ENCODE data around the gene ZNF865. TPM values are rescaled to one million over a fixed set of nuclear protein-coding genes. Genes with fewer than 3 reads are reported as not detected.

ZNF865 gene
- total and polyA plus RNA-seq, 10 of the 15 experiments (the other 5 are each of a cell fraction or from before 2014, with no cell fraction given): 0.02 to 18.3 (median 0.90) TPM

DNA sequence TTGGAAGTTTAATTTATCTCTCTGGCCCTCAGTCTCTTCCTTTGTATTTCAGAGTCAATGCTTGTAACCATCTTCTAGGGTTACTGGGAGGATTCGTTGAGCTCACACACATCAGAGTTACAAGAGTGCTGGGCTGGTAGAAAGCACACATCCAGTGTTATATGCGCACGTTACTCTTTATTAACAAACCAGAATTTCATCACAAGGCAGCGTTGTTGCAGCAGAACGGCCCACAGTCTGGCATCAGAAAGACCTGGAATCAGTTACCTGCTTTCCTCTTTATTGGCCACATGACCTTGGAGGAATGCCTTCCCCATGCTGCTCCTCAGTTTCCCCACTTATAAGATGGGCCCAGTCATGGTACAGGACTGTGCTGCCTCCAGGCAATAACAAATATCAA lies 3.9 kb downstream of the ZNF865 start:
- Histone ChIP-seq H3K27ac (ENCODE audit: control insufficient read depth, insufficient read depth) (no peak overlapping the region), H3K79me2 (ENCODE audit: control insufficient read depth, insufficient read depth, low read length) (peaks cover 31% of the 10 kb centered on the region), H3K9me3 (replicated peaks; ENCODE audit: control insufficient read depth, insufficient read depth, low read length) (peaks cover 2% of the 10 kb centered on the region; the same call in 1 of the 3 replicates), H3K36me3 (ENCODE audit: control insufficient read depth in 2 of 2, insufficient read depth in 2 of 2, low read length in 1 of 2) (peaks cover 0 to 12% of the 10 kb centered on the region in 2 experiments), H2AFZ (ENCODE audit: control insufficient read depth, low read depth, low read length) (no peak overlapping the region), H3K4me3 (no peak overlapping the region), H3K27me3 (replicated peaks in 1 of 2; ENCODE audit: control insufficient read depth in 2 of 2, insufficient read depth in 2 of 2, low read length in 1 of 2) (no peaks in the 10 kb centered on the region), H3K4me2 (ENCODE audit: control insufficient read depth, insufficient read depth) (no peak overlapping the region), H3K4me1 (ENCODE audit: control insufficient read depth, insufficient read depth, low read length) (peaks cover 7% of the 10 kb centered on the region), H3K9ac (ENCODE audit: control insufficient read depth, insufficient read depth, low read length) (no peak overlapping the region), H4K20me1 (ENCODE audit: control insufficient read depth, insufficient read depth) (peaks cover 3% of the 10 kb centered on the region; the same call in 1 of the 2 replicates)
- FAIRE-seq (no peak), DNase-seq (ENCODE audit: low read depth, low spot score) (no peak), ATAC-seq (no peak)
- SMC1A ChIA-PET (ENCODE audit: uncharacterized antibody, unreplicated experiment): no interaction called here
- BruUV-seq (replicated peaks): no TSS peak
- TF ChIP-seq CHD2 (IDR thresholded peaks at IDR 0.05; ENCODE audit: borderline replicate concordance, low read depth, low read length): no peak
- TF ChIP-seq MXI1 (IDR thresholded peaks at IDR 0.05; ENCODE audit: low read depth, low read length): no peak
- TF ChIP-seq, protein P1, sequence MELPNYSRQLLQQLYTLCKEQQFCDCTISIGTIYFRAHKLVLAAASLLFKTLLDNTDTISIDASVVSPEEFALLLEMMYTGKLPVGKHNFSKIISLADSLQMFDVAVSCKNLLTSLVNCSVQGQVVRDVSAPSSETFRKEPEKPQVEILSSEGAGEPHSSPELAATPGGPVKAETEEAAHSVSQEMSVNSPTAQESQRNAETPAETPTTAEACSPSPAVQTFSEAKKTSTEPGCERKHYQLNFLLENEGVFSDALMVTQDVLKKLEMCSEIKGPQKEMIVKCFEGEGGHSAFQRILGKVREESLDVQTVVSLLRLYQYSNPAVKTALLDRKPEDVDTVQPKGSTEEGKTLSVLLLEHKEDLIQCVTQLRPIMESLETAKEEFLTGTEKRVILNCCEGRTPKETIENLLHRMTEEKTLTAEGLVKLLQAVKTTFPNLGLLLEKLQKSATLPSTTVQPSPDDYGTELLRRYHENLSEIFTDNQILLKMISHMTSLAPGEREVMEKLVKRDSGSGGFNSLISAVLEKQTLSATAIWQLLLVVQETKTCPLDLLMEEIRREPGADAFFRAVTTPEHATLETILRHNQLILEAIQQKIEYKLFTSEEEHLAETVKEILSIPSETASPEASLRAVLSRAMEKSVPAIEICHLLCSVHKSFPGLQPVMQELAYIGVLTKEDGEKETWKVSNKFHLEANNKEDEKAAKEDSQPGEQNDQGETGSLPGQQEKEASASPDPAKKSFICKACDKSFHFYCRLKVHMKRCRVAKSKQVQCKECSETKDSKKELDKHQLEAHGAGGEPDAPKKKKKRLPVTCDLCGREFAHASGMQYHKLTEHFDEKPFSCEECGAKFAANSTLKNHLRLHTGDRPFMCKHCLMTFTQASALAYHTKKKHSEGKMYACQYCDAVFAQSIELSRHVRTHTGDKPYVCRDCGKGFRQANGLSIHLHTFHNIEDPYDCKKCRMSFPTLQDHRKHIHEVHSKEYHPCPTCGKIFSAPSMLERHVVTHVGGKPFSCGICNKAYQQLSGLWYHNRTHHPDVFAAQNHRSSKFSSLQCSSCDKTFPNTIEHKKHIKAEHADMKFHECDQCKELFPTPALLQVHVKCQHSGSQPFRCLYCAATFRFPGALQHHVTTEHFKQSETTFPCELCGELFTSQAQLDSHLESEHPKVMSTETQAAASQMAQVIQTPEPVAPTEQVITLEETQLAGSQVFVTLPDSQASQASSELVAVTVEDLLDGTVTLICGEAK (IDR thresholded peaks at IDR 0.05; ENCODE audit: borderline replicate concordance): no peak
- no peak for TF ChIP-seq ZNF384 (IDR thresholded peaks at IDR 0.05; ENCODE audit: borderline replicate concordance, low read depth, low read length)
- TF ChIP-seq IKZF1 (conservative IDR thresholded peaks at IDR 0.05): no peak
- TF ChIP-seq EP300 (IDR thresholded peaks at IDR 0.05; ENCODE audit: borderline replicate concordance in 1 of 2, control insufficient read depth in 1 of 2, low read depth in 2 of 2, low read length in 2 of 2): no peak
- no peak for TF ChIP-seq SIX5 (IDR thresholded peaks at IDR 0.05; ENCODE audit: low read depth, low read length, severe bottlenecking)
- TF ChIP-seq CBX3 (IDR thresholded peaks at IDR 0.05; ENCODE audit: borderline replicate concordance, low read depth): no peak
- no peak for TF ChIP-seq POLR2AphosphoS5 (IDR thresholded peaks at IDR 0.05; ENCODE audit: low read length)
- no peak for TF ChIP-seq NBN (IDR thresholded peaks at IDR 0.05)
- intact Hi-C loops (cut with micrococcal nuclease; ENCODE audit: unreplicated experiment) (no loop called here), in situ Hi-C loops (cut with MboI) (no loop called here)
- CTCF ChIA-PET: interaction anchor here (0.7 kb wide), 1 partner anchor 125 kb away, joined by 3 read pairs; no protein-coding TSS in a partner anchor
- POLR2A ChIA-PET: interaction anchor here (1.2 kb wide), 1 partner anchor 10 kb away, joined by 3 read pairs; the partner anchor contains the start of gene FIZ1
- WGBS (ENCODE audit: insufficient coverage, insufficient replicate concordance, low lambda C conversion rate, missing lambda C conversion rate): 88% methylated on average over 5 of the region's 5 CpGs
- RAD21 ChIA-PET (ENCODE audit: unreplicated experiment): no interaction called here
